ENCODE data around the gene PI4KA. TPM values are rescaled to one million over a fixed set of nuclear protein-coding genes. Genes with fewer than 3 reads are reported as not detected.

Gene PI4KA
- total RNA-seq, 5 donors from 2014 or later (not counting 1 experiment from before 2014, with no cell fraction given) = 135 to 187 (median 143) TPM

GRCh38 chr22:20761536-20761935, 97.1 kb downstream of the PI4KA start:
- H3K9me3 ChIP-seq = no peaks in the 10 kb centered on the region
- peaks cover 19 to 68% of the 10 kb centered on the region in 2 donors for H3K36me3 ChIP-seq (ENCODE audit: control insufficient read depth in 2 of 2, extremely low read depth in 1 of 2, insufficient read depth in 1 of 2, low read length in 1 of 2)
- no peaks in the 10 kb centered on the region for H3K4me1 Mint-ChIP-seq
- H3K4me3 Mint-ChIP-seq = no peak overlapping the region
- no peaks in the 10 kb centered on the region for H3K27me3 ChIP-seq (replicated peaks in 1 of 2; ENCODE audit: control insufficient read depth in 2 of 2, extremely low read depth in 1 of 2, insufficient read depth in 2 of 2, low read length in 1 of 2)
- DNase-seq (no peak), ATAC-seq (replicated peaks in 1 of 4) (no peak)
- peak overlapping the region in 1 of 2 donors; percentile 31 for H3K27ac Mint-ChIP-seq
- ChIA-PET POLR2A (no interaction called here), CTCF (no interaction called here)
- no peak overlapping the region for H3K27ac ChIP-seq (ENCODE audit: low read length)
- no peak overlapping the region for H3K4me3 ChIP-seq (ENCODE audit: control insufficient read depth in 1 of 2, extremely low read depth in 1 of 2, low read length in 1 of 2)
- H3K36me3 Mint-ChIP-seq = peaks cover 54% of the 10 kb centered on the region
- no peaks in the 10 kb centered on the region for H3K27me3 Mint-ChIP-seq
- H3K9me3 Mint-ChIP-seq = no peaks in the 10 kb centered on the region
- WGBS (ENCODE audit: insufficient coverage) = no CpG with 5 or more reads among the region's 2 CpGs
- H3K4me1 ChIP-seq (ENCODE audit: control insufficient read depth in 1 of 2, extremely low read depth in 1 of 2, insufficient read depth in 2 of 2, low read length in 2 of 2) = no peaks in the 10 kb centered on the region

- ATAC-seq (replicated peaks in 1 of 4) (no peak), DNase-seq (no peak)
- no peaks in the 10 kb centered on the region for H3K27me3 ChIP-seq (replicated peaks in 1 of 2; ENCODE audit: control insufficient read depth in 2 of 2, extremely low read depth in 1 of 2, insufficient read depth in 2 of 2, low read length in 1 of 2)
- Mint-ChIP-seq H3K4me1 (no peaks in the 10 kb centered on the region), H3K9me3 (no peaks in the 10 kb centered on the region), H3K4me3 (no peak overlapping the region), H3K27me3 (no peaks in the 10 kb centered on the region), H3K36me3 (peaks cover 47% of the 10 kb centered on the region), H3K27ac (no peak overlapping the region)
- H3K4me3 ChIP-seq (ENCODE audit: control insufficient read depth in 1 of 2, extremely low read depth in 1 of 2, low read length in 1 of 2) = no peak overlapping the region
- H3K27ac ChIP-seq (ENCODE audit: low read length) = no peak overlapping the region
- H3K9me3 ChIP-seq = no peaks in the 10 kb centered on the region
- H3K36me3 ChIP-seq (ENCODE audit: control insufficient read depth in 2 of 2, extremely low read depth in 1 of 2, insufficient read depth in 1 of 2, low read length in 1 of 2) = peaks cover 19 to 59% of the 10 kb centered on the region in 2 donors
- no peaks in the 10 kb centered on the region for H3K4me1 ChIP-seq (ENCODE audit: control insufficient read depth in 1 of 2, extremely low read depth in 1 of 2, insufficient read depth in 2 of 2, low read length in 2 of 2)
- WGBS (ENCODE audit: insufficient coverage) = 100% methylated on average over 1 of the region's 2 CpGs
- POLR2A ChIA-PET = no interaction called here
- CTCF ChIA-PET = no interaction called here
These were observed 98.5 kb downstream of the PI4KA start for GRCh38 chr22:20760084-20760483.

DNA sequence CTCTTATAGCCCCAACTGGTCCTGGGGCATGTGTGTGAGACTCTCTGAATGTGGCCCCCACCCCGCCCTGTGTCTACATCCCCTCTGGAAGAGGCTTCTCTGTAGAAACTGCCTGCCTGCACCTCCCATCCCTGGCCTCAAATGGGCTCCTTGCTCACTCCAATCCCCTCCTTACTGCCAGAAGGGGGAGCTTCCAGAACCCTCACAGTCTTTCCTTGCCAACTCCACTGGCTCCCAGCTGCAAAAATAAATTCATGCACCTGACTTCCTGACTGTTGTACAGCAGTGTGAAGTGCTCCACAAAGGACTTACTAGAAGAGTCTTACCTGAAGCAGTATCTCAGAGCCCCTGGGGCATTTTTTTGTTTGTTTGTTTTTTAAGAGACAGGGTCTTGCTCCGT, 99.9 kb downstream of the PI4KA start:
- Histone ChIP-seq H3K4me1 (ENCODE audit: control insufficient read depth in 1 of 2, extremely low read depth in 1 of 2, insufficient read depth in 2 of 2, low read length in 2 of 2) (no peaks in the 10 kb centered on the region), H3K36me3 (ENCODE audit: control insufficient read depth in 2 of 2, extremely low read depth in 1 of 2, insufficient read depth in 1 of 2, low read length in 1 of 2) (peaks cover 11 to 50% of the 10 kb centered on the region in 2 donors), H3K27me3 (replicated peaks in 1 of 2; ENCODE audit: control insufficient read depth in 2 of 2, extremely low read depth in 1 of 2, insufficient read depth in 2 of 2, low read length in 1 of 2) (no peaks in the 10 kb centered on the region), H3K4me3 (ENCODE audit: control insufficient read depth in 1 of 2, extremely low read depth in 1 of 2, low read length in 1 of 2) (no peak overlapping the region), H3K27ac (ENCODE audit: low read length) (no peak overlapping the region), H3K9me3 (no peaks in the 10 kb centered on the region)
- Mint-ChIP-seq H3K36me3 (peaks cover 36% of the 10 kb centered on the region), H3K27me3 (no peaks in the 10 kb centered on the region), H3K27ac (no peak overlapping the region), H3K4me3 (no peak overlapping the region), H3K4me1 (no peaks in the 10 kb centered on the region), H3K9me3 (no peaks in the 10 kb centered on the region)
- ChIA-PET POLR2A (interaction anchor here in 1 of 2 donors (0.5 kb wide), 1 partner anchor 817 kb away, joined by 6 read pairs; no protein-coding TSS in a partner anchor), CTCF (interaction anchor here (0.6 to 0.7 kb wide), 2 partner anchors 187 to 296 kb away, joined by 3 to 9 read pairs; no protein-coding TSS in a partner anchor)
- ATAC-seq (replicated peaks in 1 of 4) (no peak), DNase-seq (no peak)
- WGBS (ENCODE audit: insufficient coverage) = 100% methylated on average over 1 of the region's 2 CpGs

DNA sequence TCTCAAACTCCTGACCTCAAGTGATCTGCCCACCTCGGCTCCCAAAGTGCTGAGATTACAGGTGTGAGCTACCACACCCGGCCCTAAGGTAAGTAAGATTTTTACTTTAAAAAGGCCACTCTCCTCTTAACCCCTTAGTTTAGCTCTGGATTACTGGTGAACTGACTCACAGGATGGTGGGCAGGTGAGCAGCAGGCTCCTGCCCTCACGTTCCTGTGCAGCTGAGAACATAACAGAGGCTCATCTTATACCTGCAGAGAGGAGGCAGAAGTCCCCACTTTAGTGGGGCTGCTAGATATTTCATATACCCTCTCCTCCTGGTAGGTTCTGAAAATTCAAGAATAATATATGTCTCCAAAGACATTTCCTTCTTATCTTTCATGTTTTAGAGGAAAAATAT, 101.8 kb downstream of the PI4KA start:
- no peaks in the 10 kb centered on the region for H3K9me3 ChIP-seq
- peaks cover 35% of the 10 kb centered on the region for H3K36me3 Mint-ChIP-seq
- H3K4me3 ChIP-seq (ENCODE audit: control insufficient read depth in 1 of 2, extremely low read depth in 1 of 2, low read length in 1 of 2) = no peak overlapping the region
- H3K27ac ChIP-seq (ENCODE audit: low read length) = no peak overlapping the region
- POLR2A ChIA-PET = no interaction called here
- no peak overlapping the region for H3K4me3 Mint-ChIP-seq
- no peaks in the 10 kb centered on the region for H3K9me3 Mint-ChIP-seq
- H3K4me1 Mint-ChIP-seq = no peaks in the 10 kb centered on the region
- no peak for ATAC-seq (replicated peaks in 1 of 4)
- H3K36me3 ChIP-seq (ENCODE audit: control insufficient read depth in 2 of 2, extremely low read depth in 1 of 2, insufficient read depth in 1 of 2, low read length in 1 of 2) = peaks cover 12 to 48% of the 10 kb centered on the region in 2 donors
- no peaks in the 10 kb centered on the region for H3K27me3 Mint-ChIP-seq
- no peaks in the 10 kb centered on the region for H3K27me3 ChIP-seq (replicated peaks in 1 of 2; ENCODE audit: control insufficient read depth in 2 of 2, extremely low read depth in 1 of 2, insufficient read depth in 2 of 2, low read length in 1 of 2)
- no CpG with 5 or more reads among the region's 3 CpGs for WGBS (ENCODE audit: insufficient coverage)
- CTCF ChIA-PET = interaction anchor here in 1 of 2 donors (0.7 kb wide), 1 partner anchor 16 kb away, joined by 3 read pairs; no protein-coding TSS in a partner anchor
- H3K4me1 ChIP-seq (ENCODE audit: control insufficient read depth in 1 of 2, extremely low read depth in 1 of 2, insufficient read depth in 2 of 2, low read length in 2 of 2) = no peaks in the 10 kb centered on the region
- no peak for DNase-seq
- H3K27ac Mint-ChIP-seq = no peak overlapping the region

- Histone ChIP-seq H3K36me3 (ENCODE audit: control insufficient read depth in 2 of 2, extremely low read depth in 1 of 2, insufficient read depth in 1 of 2, low read length in 1 of 2) (peaks cover 28 to 66% of the 10 kb centered on the region in 2 donors), H3K9me3 (no peaks in the 10 kb centered on the region), H3K27me3 (replicated peaks in 1 of 2; ENCODE audit: control insufficient read depth in 2 of 2, extremely low read depth in 1 of 2, insufficient read depth in 2 of 2, low read length in 1 of 2) (no peaks in the 10 kb centered on the region), H3K27ac (ENCODE audit: low read length) (no peak overlapping the region), H3K4me3 (ENCODE audit: control insufficient read depth in 1 of 2, extremely low read depth in 1 of 2, low read length in 1 of 2) (no peak overlapping the region), H3K4me1 (ENCODE audit: control insufficient read depth in 1 of 2, extremely low read depth in 1 of 2, insufficient read depth in 2 of 2, low read length in 2 of 2) (no peaks in the 10 kb centered on the region)
- H3K36me3 Mint-ChIP-seq = peaks cover 44% of the 10 kb centered on the region
- no peak overlapping the region for H3K4me3 Mint-ChIP-seq
- WGBS (ENCODE audit: insufficient coverage) = 91% methylated on average over 6 of the region's 10 CpGs
- ATAC-seq (replicated peaks in 1 of 4) = no peak
- ChIA-PET CTCF (interaction anchor here in 1 of 2 donors (0.6 kb wide), 1 partner anchor 298 kb away, joined by 3 read pairs; no protein-coding TSS in a partner anchor), POLR2A (no interaction called here)
- H3K4me1 Mint-ChIP-seq = peaks cover 0 to 13% (median 0%) of the 10 kb centered on the region in 3 donors
- no peak for DNase-seq
- H3K27me3 Mint-ChIP-seq = no peaks in the 10 kb centered on the region
- H3K27ac Mint-ChIP-seq = no peak overlapping the region
- H3K9me3 Mint-ChIP-seq = no peaks in the 10 kb centered on the region
These were observed 105.7 kb downstream of the PI4KA start for GRCh38 chr22:20752873-20753272.

- POLR2A ChIA-PET = no interaction called here
- Histone ChIP-seq H3K36me3 (ENCODE audit: control insufficient read depth in 2 of 2, extremely low read depth in 1 of 2, insufficient read depth in 1 of 2, low read length in 1 of 2) (peaks cover 26 to 69% of the 10 kb centered on the region in 2 donors), H3K27ac (ENCODE audit: low read length) (no peak overlapping the region), H3K4me1 (ENCODE audit: control insufficient read depth in 1 of 2, extremely low read depth in 1 of 2, insufficient read depth in 2 of 2, low read length in 2 of 2) (no peaks in the 10 kb centered on the region), H3K9me3 (no peaks in the 10 kb centered on the region), H3K4me3 (ENCODE audit: control insufficient read depth in 1 of 2, extremely low read depth in 1 of 2, low read length in 1 of 2) (no peak overlapping the region), H3K27me3 (replicated peaks in 1 of 2; ENCODE audit: control insufficient read depth in 2 of 2, extremely low read depth in 1 of 2, insufficient read depth in 2 of 2, low read length in 1 of 2) (no peaks in the 10 kb centered on the region)
- ATAC-seq (replicated peaks in 1 of 4) (no peak), DNase-seq (no peak)
- CTCF ChIA-PET = no interaction called here
- H3K9me3 Mint-ChIP-seq = no peaks in the 10 kb centered on the region
- no peak overlapping the region for H3K27ac Mint-ChIP-seq
- H3K4me1 Mint-ChIP-seq = peaks cover 0 to 13% (median 0%) of the 10 kb centered on the region in 3 donors
- no peaks in the 10 kb centered on the region for H3K27me3 Mint-ChIP-seq
- H3K4me3 Mint-ChIP-seq = no peak overlapping the region
- H3K36me3 Mint-ChIP-seq = peaks cover 47% of the 10 kb centered on the region
- 96% methylated on average over 6 of the region's 7 CpGs for WGBS (ENCODE audit: insufficient coverage)
These were observed 106.4 kb downstream of the PI4KA start for GRCh38 chr22:20752104-20752741.
